OCI-LY3 (cell line): ENCODE results near the gene THRA.

Experiments
- CTCF ChIP-seq: fragments of 200-600, 300-600 bp; sonication (generic); IDR thresholded peaks from 2 replicates; pipeline ENCODE4 v1.5.1; 2014; ENCODE audit warnings: antibody characterized with exemption, low read length, low read depth
- EZH2phosphoT487 ChIP-seq: fragments of 200-600 bp; shearing (Covaris generic); IDR thresholded peaks from 2 replicates; pipeline ENCODE4 v1.6.1; 2018; ENCODE audit warnings: antibody characterized with exemption, mixed run types, low read depth

- no peak for TF ChIP-seq CTCF
- TF ChIP-seq EZH2phosphoT487: no peak
These were observed 39.7 kb upstream of the THRA start for GRCh38 chr17:40022961-40023541.
